ENCODE measurements around the gene SVOPL.

Gene SVOPL

DNA sequence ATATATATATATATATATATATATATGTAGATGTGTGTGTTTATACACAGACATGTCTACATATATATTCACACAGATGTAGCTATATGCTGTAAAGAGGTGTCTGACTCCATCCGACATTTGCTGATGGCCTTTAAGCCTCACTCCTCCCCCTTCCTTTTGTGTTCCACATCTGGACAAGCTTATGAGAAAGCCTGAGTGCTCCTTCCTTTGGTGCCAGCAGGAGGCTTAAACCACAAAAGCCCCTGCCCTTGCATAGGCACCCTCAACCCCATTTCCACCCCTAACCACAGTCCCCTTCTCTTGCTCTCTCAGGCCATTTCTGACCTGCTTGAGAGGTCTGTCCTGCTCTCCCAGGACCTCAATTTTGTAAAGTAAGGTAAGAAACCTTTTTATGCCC lies 98.7 kb downstream of the SVOPL start:
- DNase-seq, result no peak

DNA sequence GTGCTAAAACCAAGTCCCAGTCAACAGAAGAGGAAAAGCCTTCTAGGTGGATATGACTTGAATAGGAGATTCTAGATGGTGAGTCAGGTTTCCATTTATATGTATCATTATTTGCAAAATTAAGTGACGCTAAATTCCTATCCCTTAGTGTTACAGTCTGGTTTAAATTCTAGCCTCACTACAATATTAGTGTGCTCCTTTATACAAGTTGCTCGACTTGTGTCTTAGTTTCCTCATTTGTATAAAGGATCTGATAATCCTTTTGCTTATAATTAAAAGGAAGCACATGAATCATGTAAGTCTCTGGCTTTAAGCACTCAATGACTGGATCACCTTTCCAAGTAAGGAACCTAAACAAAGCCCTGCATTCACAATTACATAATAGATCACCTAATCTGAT lies 105.7 kb downstream of the SVOPL start:
- DNase-seq, result no peak

DNA sequence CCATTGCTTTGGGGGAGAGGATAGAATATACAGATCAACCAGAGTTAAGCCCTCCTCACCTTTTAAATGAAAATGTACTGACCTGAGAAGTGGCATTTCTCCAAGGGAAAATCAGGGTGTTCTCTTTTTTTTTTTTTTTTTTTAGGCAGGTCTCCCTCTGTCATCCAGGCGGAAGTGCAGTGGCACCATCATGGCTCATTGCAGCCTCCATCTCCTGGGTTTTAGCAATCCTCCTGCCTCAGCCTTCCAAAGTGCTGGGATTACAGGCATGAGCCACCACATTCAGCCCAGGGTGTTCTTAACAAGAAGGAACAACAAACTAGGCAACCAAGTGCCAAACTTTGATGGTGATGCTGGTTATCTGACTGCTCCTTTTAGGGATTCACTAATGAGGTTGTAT lies 111.0 kb downstream of the SVOPL start:
- DNase-seq, result no peak

DNA sequence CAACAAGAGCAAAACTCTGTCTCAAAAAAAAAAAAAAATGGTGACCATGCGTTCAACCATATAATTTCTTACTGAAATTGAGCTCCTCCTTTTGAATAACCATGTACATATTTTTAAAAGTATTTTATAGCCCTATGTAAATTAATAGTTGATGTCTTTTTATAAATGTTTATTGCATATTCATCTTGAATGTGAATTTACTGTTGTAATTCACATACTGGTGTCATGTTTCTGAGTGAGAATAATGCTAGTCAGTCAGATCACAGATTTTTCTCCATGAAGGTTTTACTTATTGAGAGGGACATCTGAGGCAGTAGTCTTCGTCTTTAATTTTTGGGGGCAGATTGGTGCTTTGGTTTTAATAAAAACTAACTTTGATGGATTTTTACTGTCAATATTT lies 112.2 kb downstream of the SVOPL start:
- no peak for DNase-seq

DNA sequence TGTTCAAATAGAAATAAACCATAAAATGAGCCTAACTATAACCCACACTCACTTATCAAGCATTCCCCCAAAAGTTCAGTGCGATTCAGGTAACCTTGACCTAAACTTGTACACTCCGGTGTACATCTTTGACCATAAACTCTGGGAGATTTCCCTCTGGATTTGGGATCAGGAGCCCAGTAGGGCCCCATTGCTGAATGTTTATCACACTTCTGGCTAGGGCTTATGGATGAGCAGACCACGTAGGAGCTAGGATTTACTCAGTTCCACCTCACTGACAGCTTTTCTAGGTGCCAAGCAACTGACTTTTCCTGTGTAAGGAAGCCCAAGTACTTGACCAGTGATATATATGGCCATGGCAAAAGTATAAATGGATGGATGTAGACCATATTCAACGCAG lies 113.7 kb downstream of the SVOPL start:
- DNase-seq, result no peak

DNA sequence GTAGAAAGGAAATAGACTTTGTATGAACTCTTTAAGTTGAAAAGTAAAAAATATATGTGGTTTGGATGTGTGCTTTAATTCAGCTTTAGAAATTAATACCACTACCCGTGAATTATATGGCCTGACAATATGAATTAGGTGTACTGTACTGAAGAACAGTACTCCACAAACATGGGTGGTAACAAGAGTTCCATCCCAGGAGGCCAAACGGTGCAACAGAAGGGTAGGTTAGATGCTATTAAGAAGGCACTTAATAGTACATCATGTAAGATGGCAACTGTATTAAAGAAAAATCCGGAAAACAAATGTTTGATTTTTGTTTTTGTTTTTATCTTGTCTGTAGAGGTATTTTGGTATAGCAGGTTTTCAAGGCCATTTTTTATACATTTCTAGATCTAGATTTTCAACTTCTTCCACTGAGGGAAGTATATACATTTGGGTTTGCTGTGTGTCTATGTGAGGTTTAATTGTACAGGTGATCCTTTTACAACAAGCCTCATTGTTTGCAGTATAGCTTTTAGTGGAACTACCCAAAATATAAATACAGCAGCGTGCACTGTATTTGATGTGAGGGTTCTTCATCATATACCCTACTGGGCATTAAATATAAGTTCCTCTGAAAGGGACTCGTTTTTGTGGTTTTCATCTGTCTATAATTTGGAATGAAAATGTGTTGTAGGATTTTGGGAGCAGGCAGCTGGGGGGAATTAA lies 115.7 kb downstream of the SVOPL start:
- DNase-seq, result no peak

DNA sequence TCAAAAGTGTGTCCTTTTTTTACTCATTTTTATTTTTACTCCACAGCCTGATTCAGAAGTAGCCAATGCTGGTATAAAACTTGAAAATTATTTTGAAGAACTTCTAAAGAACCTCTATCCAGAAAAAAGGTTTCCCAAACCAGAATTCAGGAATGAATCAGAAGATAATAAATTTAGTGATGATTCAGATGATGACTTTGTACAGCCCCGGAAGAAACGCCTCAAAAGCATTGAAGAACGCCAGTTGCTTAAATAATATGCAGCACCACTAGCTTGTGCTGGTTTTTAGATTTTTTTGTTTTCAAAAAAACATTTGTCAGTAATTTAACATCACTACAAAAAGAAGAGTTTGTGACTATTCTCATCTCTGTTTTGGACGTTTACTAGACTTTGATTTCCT lies 116.5 kb downstream of the SVOPL start:
- DNase-seq, result no peak

DNA sequence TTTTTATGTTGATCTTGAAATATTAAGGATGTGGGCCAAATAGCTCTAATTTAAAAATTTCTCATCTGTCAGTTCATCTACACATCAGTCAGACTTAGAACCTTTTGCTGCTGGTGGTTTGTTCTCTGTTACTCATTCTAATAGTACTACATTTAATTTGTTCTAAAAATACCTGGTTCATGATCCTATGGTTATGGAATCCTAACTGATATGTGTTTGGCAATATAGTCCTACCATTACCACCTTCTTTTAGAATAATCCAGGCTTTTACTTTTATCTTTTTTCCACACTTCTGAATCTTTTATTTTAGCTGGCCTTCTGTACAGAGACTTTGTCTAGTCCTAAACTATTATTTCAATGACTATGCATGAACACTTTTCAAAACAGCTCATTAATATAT lies 116.9 kb downstream of the SVOPL start:
- DNase-seq, result no peak

DNA sequence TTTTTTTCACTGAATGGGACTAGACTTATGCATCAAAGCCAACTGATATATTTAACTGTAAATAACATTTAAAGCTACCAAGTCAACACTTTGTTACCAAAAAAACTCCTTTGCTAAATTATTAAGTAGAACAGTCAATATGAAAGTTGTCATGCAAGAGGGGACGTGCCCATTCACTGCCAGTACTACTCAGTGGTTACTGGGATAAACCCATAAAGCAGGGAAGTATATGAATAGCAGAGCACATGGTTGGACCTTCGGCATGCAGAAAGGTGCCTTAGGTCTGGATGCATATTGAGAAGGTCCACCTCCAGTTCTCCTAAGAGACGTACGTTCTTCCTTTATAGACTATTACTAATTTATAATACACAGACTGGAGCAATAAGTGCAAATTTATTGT lies 120.1 kb downstream of the SVOPL start:
- DNase-seq, result no peak

DNA sequence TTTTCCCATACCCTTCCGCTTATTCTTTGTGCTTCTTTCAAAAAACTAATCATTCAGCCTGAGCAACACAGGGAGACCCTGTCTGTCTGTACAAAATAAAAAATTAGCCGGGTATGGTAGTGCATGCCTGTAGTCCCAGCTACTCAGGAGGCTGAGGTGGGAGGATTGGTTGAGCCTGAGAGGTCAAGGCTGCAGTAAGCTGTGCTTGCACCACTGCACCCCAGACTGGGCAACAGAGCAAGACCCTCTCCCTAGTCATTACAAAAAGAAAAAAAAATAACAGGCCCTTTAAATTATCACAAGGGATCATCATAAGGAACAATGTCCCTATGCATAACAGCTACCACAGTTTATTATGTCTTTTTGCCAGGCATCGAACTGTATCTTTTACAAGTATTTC lies 121.5 kb downstream of the SVOPL start:
- no peak for DNase-seq

DNA sequence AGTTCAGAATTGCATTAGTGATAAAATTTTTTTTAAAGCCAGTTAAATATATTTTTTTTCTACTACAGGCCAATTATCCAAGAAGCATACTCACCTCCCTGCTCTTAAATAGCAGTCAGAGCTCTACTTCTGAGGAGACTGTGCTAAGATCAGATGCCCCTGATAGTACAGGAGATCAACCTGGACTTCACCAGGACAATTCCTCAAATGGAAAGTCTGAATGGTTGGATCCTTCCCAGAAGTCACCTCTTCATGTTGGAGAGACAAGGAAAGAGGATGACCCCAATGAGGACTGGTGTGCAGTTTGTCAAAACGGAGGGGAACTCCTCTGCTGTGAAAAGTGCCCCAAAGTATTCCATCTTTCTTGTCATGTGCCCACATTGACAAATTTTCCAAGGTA lies 122.0 kb downstream of the SVOPL start:
- no peak for DNase-seq

DNA sequence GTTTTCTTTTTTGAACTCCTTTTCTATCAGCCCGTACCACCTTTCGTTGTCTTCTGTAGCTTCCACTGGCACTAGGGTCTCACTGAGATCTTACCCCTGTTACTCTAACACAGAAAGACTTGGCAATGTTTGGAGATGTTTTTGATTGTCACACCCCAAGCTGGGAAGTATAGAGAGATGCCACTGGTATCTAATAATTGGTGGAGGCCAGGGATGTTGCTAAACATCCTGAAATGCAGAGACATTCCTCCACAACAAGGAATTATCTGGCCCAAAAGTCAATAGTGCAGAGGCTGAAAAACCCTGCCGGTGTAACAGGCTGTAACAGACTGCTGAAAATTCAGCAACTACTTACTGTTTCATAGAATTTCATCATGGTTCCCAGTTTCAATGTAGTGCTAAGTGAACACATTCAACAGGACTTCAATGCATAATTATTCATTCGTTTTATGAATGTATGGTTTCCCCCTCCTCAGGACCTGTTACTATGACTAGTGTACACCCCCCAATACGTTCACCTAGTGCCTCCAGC lies 125.2 kb downstream of the SVOPL start:
- DNase-seq, result peak; percentile 4

DNA sequence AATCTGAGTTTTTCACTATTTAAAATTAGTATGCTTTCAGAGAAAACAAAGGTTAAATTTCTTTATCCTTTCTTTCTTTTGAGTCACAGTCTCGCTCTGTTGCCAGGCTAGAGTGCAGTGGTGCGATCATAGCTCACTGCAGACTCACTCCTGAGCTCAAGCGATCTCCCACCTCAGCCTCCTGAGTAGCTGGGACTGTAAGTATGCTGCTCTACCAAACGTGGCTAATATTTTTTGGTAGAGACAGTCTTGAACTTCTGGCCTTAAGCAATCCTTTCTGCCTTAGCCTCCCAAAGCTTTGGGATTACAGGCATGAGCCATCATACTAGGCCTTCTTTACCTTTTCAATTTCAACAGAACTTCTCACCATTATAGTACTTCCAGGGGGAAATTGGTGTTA lies 127.4 kb downstream of the SVOPL start:
- DNase-seq, result no peak

DNA sequence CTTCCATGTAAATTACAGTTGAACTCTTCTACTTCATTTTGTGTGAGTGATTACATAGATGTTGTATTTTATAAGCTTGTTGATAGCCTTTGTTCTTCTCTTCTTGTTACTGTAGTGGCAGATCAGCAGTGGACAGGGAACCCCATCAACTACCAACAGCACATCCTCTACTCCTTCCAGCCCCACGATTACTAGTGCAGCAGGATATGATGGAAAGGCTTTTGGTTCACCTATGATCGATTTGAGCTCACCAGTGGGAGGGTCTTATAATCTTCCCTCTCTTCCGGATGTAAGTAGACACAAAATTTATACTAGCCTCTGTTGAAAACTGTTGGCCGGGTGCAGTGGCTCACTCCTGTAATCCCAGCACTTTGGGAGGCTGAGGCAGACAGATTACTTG lies 130.4 kb downstream of the SVOPL start:
- no peak for DNase-seq

DNA sequence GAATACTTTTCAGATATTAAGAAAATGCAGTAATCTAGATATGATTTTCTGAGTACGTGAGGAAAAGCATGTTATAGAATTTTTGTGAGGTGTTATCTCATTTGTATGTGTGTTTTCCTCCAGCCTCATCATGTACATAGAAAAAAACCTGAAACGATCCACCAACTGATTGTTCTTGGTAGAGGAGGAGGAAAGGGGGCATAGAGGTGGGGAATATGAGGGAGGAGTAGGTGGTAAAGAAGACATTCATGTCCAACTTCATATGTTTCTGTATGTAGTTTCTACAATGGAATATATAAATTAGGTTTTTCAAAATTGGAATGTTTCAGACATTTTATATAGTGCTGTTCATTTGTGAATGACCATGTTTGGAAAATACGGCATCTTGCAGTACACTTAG lies 131.7 kb downstream of the SVOPL start:
- DNase-seq, result no peak

DNA sequence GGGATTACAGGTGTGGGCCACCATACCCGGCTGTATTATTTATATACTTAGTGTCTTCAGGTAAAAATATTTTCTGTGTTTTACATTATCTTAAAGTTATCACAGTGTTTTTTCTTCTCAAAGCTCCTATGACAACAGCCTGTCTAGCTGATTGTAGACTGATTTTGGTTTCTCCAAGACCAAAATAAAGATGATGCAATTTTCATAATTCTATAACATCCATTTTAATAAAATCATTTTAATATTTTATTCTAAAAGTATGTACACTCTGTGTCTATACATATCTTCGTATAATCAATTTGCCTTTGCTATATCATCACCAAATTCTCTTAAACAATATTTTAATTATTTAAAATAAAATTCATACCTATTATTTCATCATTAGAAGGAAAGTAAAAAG lies 132.5 kb downstream of the SVOPL start:
- DNase-seq, result no peak

DNA sequence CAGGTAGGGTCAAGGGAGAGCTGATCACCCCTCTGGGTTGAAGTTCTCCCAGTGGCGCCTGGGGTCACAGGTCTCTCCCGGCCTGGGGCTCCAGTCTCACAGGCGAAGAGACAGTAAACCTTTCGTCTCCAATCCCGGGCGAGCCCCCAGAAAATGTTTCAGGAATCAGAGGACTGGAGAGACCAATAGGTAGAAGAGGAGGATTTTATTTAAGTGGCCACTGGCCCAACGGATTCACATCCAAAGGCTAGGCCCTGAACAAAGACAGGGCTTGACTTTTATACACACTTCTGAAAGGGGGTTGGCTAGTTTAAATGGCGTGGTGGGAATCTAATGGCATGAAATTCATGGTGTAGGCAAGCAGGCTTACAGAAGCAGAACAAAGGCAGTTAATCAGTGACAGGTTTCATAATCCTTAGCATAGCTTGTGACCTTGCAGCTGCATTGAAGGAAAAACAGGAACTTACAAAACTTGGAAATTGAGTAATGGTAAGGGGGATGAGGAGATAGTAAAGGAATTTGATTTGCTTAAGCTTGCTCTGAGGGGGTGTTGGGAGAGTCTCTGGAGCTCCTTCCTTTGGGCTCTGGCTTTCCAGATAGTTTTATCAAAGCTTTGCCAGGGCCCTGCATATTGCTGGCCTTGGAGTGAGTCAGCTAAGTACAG lies 135.6 kb downstream of the SVOPL start:
- peak; percentile 9 for DNase-seq

DNA sequence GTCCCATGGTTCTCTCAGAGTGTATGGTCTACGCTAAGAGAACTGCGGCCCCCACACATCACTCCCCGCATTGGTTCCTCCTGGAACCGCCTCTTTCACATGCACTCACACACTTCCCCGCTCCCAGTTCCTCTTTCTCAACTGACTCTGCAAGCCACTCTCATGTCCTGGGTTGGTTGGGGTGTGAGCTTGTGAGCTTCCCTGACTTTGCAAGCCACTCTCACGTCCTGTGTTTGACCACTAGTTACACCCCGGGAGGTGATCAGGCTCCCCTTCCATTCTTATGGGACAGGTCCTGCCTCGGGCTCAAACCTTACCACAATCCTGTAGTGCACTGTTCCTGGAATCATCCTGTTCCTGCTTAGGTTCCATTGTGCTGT lies 136.1 kb downstream of the SVOPL start:
- no peak for DNase-seq

DNA sequence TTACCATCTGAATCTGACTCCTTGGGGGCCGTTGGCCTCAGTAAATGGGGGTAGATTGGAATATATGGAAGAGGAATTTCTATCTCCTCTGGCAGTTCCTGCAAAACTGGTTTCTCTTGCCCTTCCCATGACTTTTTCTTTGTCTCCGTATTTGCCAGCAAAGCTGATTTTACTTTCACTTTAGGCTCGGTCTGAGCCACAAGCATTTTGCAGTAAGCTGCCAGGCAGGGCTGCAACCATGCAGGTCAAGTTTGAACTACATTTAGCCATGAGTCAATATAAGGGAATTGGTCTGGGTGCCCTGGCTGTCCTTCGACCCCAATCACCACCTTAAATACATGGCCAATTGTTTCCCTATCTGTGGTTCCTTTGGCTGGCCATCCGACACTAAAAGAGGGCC lies 136.8 kb downstream of the SVOPL start:
- DNase-seq, result no peak

DNA sequence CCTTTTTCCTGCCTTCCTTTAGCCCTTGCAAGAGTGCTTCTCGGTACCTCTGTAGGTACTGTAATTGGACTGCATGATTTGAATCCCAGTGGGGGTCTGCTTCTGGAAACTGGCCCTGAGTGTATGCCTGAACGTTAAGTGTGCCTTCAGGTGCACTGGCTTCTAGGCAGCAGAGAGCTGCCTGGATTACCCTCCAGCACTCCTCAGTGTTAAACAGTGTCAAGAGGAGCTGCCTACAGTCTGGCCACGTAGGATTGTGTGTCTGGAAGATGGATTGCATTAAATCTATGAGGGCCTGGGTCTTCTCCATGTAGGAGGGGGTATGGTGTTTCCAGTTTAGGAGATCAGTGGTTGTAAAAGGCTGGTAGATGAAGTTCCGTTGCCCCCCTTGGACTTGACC lies 137.4 kb downstream of the SVOPL start:
- no peak for DNase-seq

DNA sequence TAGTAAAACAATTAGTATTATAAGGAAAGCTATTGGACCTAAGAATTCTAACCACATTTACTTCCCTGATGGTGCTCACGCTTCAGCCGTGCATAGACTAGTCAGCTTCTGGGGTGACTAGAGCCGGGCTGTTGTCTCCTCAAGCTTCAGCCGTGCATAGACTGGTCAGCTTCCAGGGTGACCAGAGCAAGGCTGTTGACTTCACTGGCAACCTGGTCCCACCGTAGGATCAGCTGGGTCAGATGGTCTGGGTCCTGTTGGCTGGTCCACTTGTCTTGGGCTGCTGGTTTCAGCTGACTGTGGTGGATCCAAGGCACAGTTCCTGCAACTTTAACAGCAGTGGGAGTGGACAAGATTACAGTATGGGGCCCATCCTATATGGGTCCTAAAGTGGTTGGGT lies 141.7 kb downstream of the SVOPL start:
- no peak for DNase-seq

DNA sequence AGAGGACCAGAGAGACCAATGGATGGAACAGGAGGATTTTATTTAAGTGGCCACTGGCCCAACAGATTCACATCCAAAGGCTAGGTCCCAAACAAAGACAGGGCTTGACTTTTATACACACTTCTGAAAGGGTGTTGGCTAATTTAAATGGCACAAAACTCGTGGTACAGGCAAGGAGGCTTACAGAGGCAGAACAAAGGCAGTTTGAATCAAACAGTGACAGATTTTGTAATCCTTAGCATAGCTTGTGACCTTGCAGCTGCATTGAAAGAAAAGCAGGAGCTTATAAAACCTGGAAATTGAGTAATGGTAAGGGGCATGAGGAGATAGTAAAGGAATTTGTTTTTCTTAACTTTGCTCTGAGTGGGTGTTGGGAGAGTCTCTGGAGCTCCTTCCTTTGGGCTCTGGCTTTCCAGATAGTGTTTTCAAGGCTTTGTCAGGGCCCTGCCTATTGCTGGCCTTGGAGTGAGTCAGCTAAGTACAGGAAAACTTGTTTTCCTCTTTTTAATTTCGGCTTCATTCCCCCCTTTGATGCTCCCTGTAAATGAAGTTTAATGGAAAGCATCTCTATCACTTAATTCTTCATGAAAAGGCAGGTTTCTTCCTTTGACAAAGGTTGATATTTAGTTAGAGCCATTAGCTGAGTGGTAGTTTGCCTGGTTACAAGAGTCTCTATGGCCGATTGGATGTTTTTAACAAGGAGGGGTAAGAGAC lies 144.2 kb downstream of the SVOPL start:
- no peak for DNase-seq

DNA sequence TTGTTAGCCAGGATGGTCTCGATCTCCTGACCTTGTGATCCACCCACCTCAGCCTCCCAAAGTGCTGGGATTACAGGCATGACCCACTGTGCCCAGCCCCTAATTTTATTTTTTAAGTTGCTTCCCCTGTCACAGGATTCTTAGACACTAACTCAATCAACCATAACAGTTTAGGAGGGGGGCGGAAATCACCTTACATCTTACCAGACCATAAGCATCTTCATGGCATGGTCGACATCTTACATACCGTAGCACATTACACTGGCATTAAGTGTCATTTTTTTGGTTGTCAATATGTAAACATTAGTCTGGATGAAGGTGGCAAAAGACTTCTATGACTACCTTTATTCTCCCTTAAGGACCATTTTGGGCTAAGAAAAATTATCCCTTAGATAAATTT lies 145.5 kb downstream of the SVOPL start:
- no peak for DNase-seq

DNA sequence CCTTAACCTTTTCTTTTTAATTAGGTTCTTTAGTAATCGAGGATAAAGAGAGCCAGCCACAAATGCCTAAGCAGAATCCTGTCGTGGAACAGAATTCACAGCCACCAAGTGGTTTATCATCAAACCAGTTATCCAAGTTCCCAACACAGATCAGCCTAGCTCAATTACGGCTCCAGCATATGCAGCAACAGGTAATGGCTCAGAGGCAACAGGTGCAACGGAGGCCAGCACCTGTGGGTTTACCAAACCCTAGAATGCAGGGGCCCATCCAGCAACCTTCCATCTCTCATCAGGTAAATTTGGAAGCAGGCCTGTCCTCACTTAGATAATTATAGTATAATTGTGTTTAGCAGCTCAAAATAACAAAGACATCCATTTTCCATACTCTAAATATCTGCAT lies 146.5 kb downstream of the SVOPL start:
- no peak for DNase-seq
